GM12878 (cell line): Measurements from ENCODE around the gene SLC22A7. TPM values are rescaled to one million over a fixed set of nuclear protein-coding genes. Genes with fewer than 3 reads are reported as not detected.

Source experiments
- ATAC-seq: fragments of 200-7000 bp; cut with Tn5 transposase; 3 replicates; pipeline ENCODE4 v1.9.1; 2020; ENCODE audit warnings: mild to moderate bottlenecking, moderate library complexity
- BruUV-seq: library from RNA; stranded (reverse); fragments of 400-500 nt; replicated peaks from 2 replicates; lab custom pipeline; 2021; lab: Mats Ljungman, UMichigan
- CTCF ChIA-PET: fragments of 300-600 bp; sonication (Branson Sonifier 250); formaldehyde crosslinking; extraction: SDS; loops from one replicate; lab custom pipeline; 2021; ENCODE audit warnings: inconsistent platforms; lab: Yijun Ruan, JAX
- POLR2A ChIA-PET: fragments of 350-600 bp; formaldehyde crosslinking; extraction: SDS; loops from one replicate; lab custom pipeline; 2021; ENCODE audit warnings: inconsistent platforms; lab: Charles Lee
- RAD21 ChIA-PET: fragments of 300-600 bp; sonication (Branson Sonifier 250); formaldehyde crosslinking; loops from one replicate; lab custom pipeline; 2023; ENCODE audit warnings: antibody characterized with exemption; ENCODE audit not compliant: unreplicated experiment; lab: Charles Lee
- SMC1A ChIA-PET: fragments of 300-600 bp; sonication (Branson Sonifier 250); formaldehyde crosslinking; loops from one replicate; lab custom pipeline; 2023; ENCODE audit not compliant: unreplicated experiment, uncharacterized antibody; lab: Charles Lee
- DNase-seq: peaks from one replicate; pipeline ENCODE4 v3.0.0-alpha.2; 2011; ENCODE audit warnings: low read depth, low spot score
- FAIRE-seq: peaks from 3 replicates; lab custom pipeline; 2011; peaks lifted over from hg19 to GRCh38; lab: Jason Lieb, UNC
- H2AFZ ChIP-seq: 2 replicates; pipeline ENCODE4 v1.6.0; 2011; ENCODE audit warnings: low read depth, low read length, control low read depth; ENCODE audit not compliant: control insufficient read depth
- H3K27ac ChIP-seq: 2 replicates; pipeline ENCODE4 v1.5.1; 2011; ENCODE audit warnings: control low read depth; ENCODE audit not compliant: control insufficient read depth, insufficient read depth
- H3K27me3 ChIP-seq, 2 experiments: replicated peaks in 1 of 2; 2 replicates each; pipeline versions ENCODE4 v1.6.0 to v1.6.1; 2011; ENCODE audit warnings: low read length in 1 of 2; ENCODE audit not compliant: control insufficient read depth in 2 of 2, insufficient read depth in 2 of 2
- H3K36me3 ChIP-seq, 2 experiments: 2 replicates each; pipeline ENCODE4 v1.5.1; 2011; ENCODE audit warnings: low read length in 1 of 2; ENCODE audit not compliant: control insufficient read depth in 2 of 2, insufficient read depth in 2 of 2
- H3K4me1 ChIP-seq: 2 replicates; pipeline ENCODE4 v1.6.1; 2011; ENCODE audit warnings: mild to moderate bottlenecking, low read length, moderate library complexity, mixed read lengths; ENCODE audit not compliant: control insufficient read depth, insufficient read depth
- H3K4me2 ChIP-seq: 2 replicates; pipeline ENCODE4 v1.6.0; 2011; ENCODE audit warnings: control low read depth; ENCODE audit not compliant: control insufficient read depth, insufficient read depth
- H3K4me3 ChIP-seq: fragments of 200-600 bp; sonication (generic); 2 replicates; pipeline ENCODE4 v1.5.1; 2016
- H3K79me2 ChIP-seq: 2 replicates; pipeline ENCODE4 v1.6.0; 2011; ENCODE audit warnings: low read length; ENCODE audit not compliant: control insufficient read depth, insufficient read depth
- H3K9ac ChIP-seq: 2 replicates; pipeline ENCODE4 v1.8.0; 2011; ENCODE audit warnings: low read length, control low read depth, mixed read lengths; ENCODE audit not compliant: control insufficient read depth, insufficient read depth
- H3K9me3 ChIP-seq: replicated peaks from 3 replicates; pipeline ENCODE4 v1.5.1; 2011; ENCODE audit warnings: mild to moderate bottlenecking, low read length; ENCODE audit not compliant: control insufficient read depth, insufficient read depth
- H4K20me1 ChIP-seq: 2 replicates; pipeline ENCODE4 v1.6.0; 2011; ENCODE audit not compliant: control insufficient read depth, insufficient read depth
- CREB1 ChIP-seq: IDR thresholded peaks from 2 replicates; pipeline ENCODE4 v1.6.1; 2012; ENCODE audit warnings: low read depth, mild to moderate bottlenecking, inconsistent platforms
- GATAD2B ChIP-seq: fragments of 450-650 bp; conservative IDR thresholded peaks from 2 replicates; pipeline ENCODE4 v1.6.1; 2017; ENCODE audit warnings: low read depth, mild to moderate bottlenecking, moderate library complexity
- NR2C2 ChIP-seq: IDR thresholded peaks from 2 replicates; pipeline ENCODE4 v1.6.1; 2011; ENCODE audit warnings: borderline replicate concordance, low read depth; ENCODE audit not compliant: control insufficient read depth, insufficient read length
- POLR2AphosphoS2 ChIP-seq: IDR thresholded peaks from 2 replicates; pipeline ENCODE4 v1.6.1; 2011; ENCODE audit warnings: low read depth, mild to moderate bottlenecking, low read length, improper control_type of control experiment, moderate library complexity
- SMAD5 ChIP-seq: IDR thresholded peaks from 2 replicates; pipeline ENCODE4 v1.6.1; 2016; ENCODE audit warnings: antibody characterized with exemption, low read depth
- TCF3 ChIP-seq: IDR thresholded peaks from 2 replicates; pipeline ENCODE4 v1.6.1; 2012; ENCODE audit warnings: low read depth, mild to moderate bottlenecking, low read length, borderline replicate concordance; ENCODE audit not compliant: insufficient read depth
- WGBS: methylation state at CpG from one replicate; pipeline ENCODE4 v1.1.6; 2016; ENCODE audit warnings: low lambda C conversion rate; ENCODE audit not compliant: insufficient replicate concordance, insufficient coverage; ENCODE audit errors: missing lambda C conversion rate; 5-methylcytosine and 5-hydroxymethylcytosine counted together
- in situ Hi-C: fragments of 300-500 bp; cut with MboI; formaldehyde crosslinking; loops from 9 replicates; pipeline ENCODE4 v1.14.3; 2018; ENCODE audit warnings: mixed read lengths
- intact Hi-C: fragments of 100-400 bp; cut with micrococcal nuclease; formaldehyde crosslinking; loops from one replicate; pipeline ENCODE4 v1.14.2; 2022; ENCODE audit not compliant: unreplicated experiment
- polyA plus RNA-seq, 11 experiments: library from polyadenylated mRNA; depleted of rRNA in 4 of 11; unstranded in 6 of 11; stranded (reverse) in 5 of 11; fragments of >200 nt; fragmentation: Nextera tagmentation in 4 of 11; fragmentation: Illumina TruSeq in 1 of 11; extraction: Ambion mirVana in 4 of 11; extraction: Trizol in 1 of 11; gene quantifications; 1 replicate in 1 of 11; 2 replicates in 10 of 11; pipeline versions ENCODE4 v1.2.1 to v1.2.3, GENCODE V29; 2011 to 2016; ENCODE audit warnings: inconsistent platforms in 2 of 11, missing spikeins in 2 of 11, low read depth in 1 of 11
- total RNA-seq, 4 experiments: library from RNA; depleted of rRNA in 3 of 4; stranded (reverse); fragments of >200 nt in 3 of 4; fragmentation: Illumina TruSeq in 1 of 4; extraction: Trizol in 1 of 4; gene quantifications; 2 replicates each; pipeline versions ENCODE4 v1.2.1 to v1.2.3, GENCODE V29; 2013 to 2021
- TF ChIP-seq, protein P1 (sequence below): fragments of 450-650 bp; IDR thresholded peaks from 2 replicates; pipeline ENCODE4 v1.6.1; 2017; ENCODE audit warnings: mild to moderate bottlenecking, moderate library complexity

The SLC22A7 gene
- total and polyA plus RNA-seq, 10 of the 15 experiments (the other 5 are each of a cell fraction or from before 2014, with no cell fraction given) = 0.08 to 0.31 TPM; not detected in 8

GRCh38 chr6:43277643-43278523 is 20.2 kb upstream of the SLC22A7 start:
- H3K4me3 ChIP-seq = no peak overlapping the region
- intact Hi-C loops (no loop called here), in situ Hi-C loops (no loop called here)
- no TSS peak for BruUV-seq
- no peak overlapping the region for H3K27ac ChIP-seq
- ChIA-PET POLR2A (no interaction called here), RAD21 (interaction anchor here (0.6 to 1.0 kb wide), 3 partner anchors 31 to 56 kb away, joined by 3 to 4 read pairs (median 3); partner anchors contain the start of gene CRIP3), SMC1A (interaction anchor here (0.7 kb wide), 1 partner anchor 36 kb away, joined by 3 read pairs; no protein-coding TSS in a partner anchor), CTCF (no interaction called here)
- 69% methylated on average over 13 of the region's 13 CpGs for WGBS
- no peaks in the 10 kb centered on the region for H3K9me3 ChIP-seq
- TF ChIP-seq CREB1 (no peak), NR2C2 (no peak), POLR2AphosphoS2 (no peak), GATAD2B (no peak), TCF3 (no peak), SMAD5 (no peak)
- TF ChIP-seq, protein P1, sequence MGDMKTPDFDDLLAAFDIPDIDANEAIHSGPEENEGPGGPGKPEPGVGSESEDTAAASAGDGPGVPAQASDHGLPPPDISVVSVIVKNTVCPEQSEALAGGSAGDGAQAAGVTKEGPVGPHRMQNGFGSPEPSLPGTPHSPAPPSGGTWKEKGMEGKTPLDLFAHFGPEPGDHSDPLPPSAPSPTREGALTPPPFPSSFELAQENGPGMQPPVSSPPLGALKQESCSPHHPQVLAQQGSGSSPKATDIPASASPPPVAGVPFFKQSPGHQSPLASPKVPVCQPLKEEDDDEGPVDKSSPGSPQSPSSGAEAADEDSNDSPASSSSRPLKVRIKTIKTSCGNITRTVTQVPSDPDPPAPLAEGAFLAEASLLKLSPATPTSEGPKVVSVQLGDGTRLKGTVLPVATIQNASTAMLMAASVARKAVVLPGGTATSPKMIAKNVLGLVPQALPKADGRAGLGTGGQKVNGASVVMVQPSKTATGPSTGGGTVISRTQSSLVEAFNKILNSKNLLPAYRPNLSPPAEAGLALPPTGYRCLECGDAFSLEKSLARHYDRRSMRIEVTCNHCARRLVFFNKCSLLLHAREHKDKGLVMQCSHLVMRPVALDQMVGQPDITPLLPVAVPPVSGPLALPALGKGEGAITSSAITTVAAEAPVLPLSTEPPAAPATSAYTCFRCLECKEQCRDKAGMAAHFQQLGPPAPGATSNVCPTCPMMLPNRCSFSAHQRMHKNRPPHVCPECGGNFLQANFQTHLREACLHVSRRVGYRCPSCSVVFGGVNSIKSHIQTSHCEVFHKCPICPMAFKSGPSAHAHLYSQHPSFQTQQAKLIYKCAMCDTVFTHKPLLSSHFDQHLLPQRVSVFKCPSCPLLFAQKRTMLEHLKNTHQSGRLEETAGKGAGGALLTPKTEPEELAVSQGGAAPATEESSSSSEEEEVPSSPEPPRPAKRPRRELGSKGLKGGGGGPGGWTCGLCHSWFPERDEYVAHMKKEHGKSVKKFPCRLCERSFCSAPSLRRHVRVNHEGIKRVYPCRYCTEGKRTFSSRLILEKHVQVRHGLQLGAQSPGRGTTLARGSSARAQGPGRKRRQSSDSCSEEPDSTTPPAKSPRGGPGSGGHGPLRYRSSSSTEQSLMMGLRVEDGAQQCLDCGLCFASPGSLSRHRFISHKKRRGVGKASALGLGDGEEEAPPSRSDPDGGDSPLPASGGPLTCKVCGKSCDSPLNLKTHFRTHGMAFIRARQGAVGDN = no peak
- H4K20me1 ChIP-seq = no peaks in the 10 kb centered on the region
- DNase-seq (no peak), ATAC-seq (no peak), FAIRE-seq (no peak)
- H3K9ac ChIP-seq = no peak overlapping the region
- H3K27me3 ChIP-seq = no peaks in the 10 kb centered on the region; a peak in 1 of 4 replicates
- H3K79me2 ChIP-seq = no peaks in the 10 kb centered on the region
- H3K36me3 ChIP-seq = no peaks in the 10 kb centered on the region
- H2AFZ ChIP-seq = no peak overlapping the region
- peaks cover 9% of the 10 kb centered on the region; the same call in 1 of the 2 replicates for H3K4me1 ChIP-seq
- H3K4me2 ChIP-seq = no peak overlapping the region
